OCI-LY7 (cell line): ENCODE data around the gene HSPA4.
"Not testable (repeated sequence)": the region's sequence is repeated elsewhere in the genome, so short reads cannot be mapped to it uniquely, and the experiment has no call there.

Experiments
- CTCF ChIP-seq: fragments of 200-600 bp; sonication (generic); conservative IDR thresholded peaks from 2 replicates; pipeline ENCODE4 v1.5.1; 2014; ENCODE audit warnings: mild to moderate bottlenecking, antibody characterized with exemption, low read length, moderate library complexity, mixed read lengths
- EZH2phosphoT487 ChIP-seq: fragments of 200-600 bp; sonication (generic); IDR thresholded peaks from 2 replicates; pipeline ENCODE4 v1.6.1; 2018; ENCODE audit warnings: low read depth, borderline replicate concordance, mild to moderate bottlenecking, mixed run types, antibody characterized with exemption, low read length, moderate library complexity, mixed read lengths

GRCh38 chr5:133133241-133133640 lies 81.4 kb downstream of the HSPA4 start:
- not testable (repeated sequence) for TF ChIP-seq CTCF, EZH2phosphoT487
